Upper lobe of left lung (tissue), 6 donors: ENCODE data around the gene SGIP1. TPM values are rescaled to one million over a fixed set of nuclear protein-coding genes. Genes with fewer than 3 reads are reported as not detected.

Experiments used
- ATAC-seq, 2 donors: fragments of 200-7000 bp; cut with Tn5 transposase; one replicate each; pipeline ENCODE4 v1.9.1; 2022; ENCODE audit warnings: mild to moderate bottlenecking in 2 of 2, moderate library complexity in 2 of 2; ENCODE audit not compliant: low FRiP score in 2 of 2
- DNase-seq, 2 donors: peaks; one replicate each; pipeline ENCODE4 v3.0.0-alpha.2; 2019 to 2020
- H3K27ac ChIP-seq, 4 donors: fragments of 200-600 bp; sonication (generic); one replicate each; pipeline ENCODE4 v1.5.1; 2016 to 2019
- H3K27me3 ChIP-seq, 4 donors: fragments of 200-600 bp; sonication (generic); one replicate each; pipeline ENCODE4 v1.5.1; 2017 to 2019
- H3K36me3 ChIP-seq, 4 donors: fragments of 200-600 bp; sonication (generic); one replicate each; pipeline ENCODE4 v1.5.1; 2016 to 2019
- H3K4me1 ChIP-seq, 4 donors: fragments of 200-600 bp; sonication (generic); one replicate each; pipeline ENCODE4 v1.5.1; 2018 to 2019
- H3K4me3 ChIP-seq, 4 donors: fragments of 200-600 bp; sonication (generic); one replicate each; pipeline ENCODE4 v1.5.1; 2017 to 2019; ENCODE audit warnings: mild to moderate bottlenecking in 2 of 4, moderate library complexity in 1 of 4
- H3K9me3 ChIP-seq, 4 donors: fragments of 200-600 bp; sonication (generic); one replicate each; pipeline ENCODE4 v1.5.1; 2018 to 2019
- CTCF ChIP-seq, 6 experiments: fragments of 450-650 bp in 4 of 6; fragments of 200-600 bp in 2 of 6; sonication (generic) in 2 of 6; IDR thresholded peaks; one replicate each; pipeline ENCODE4 v1.5.1; 2016 to 2019; ENCODE audit warnings: antibody characterized with exemption in 6 of 6
- EP300 ChIP-seq, 4 donors: sonication (generic); formaldehyde crosslinking; IDR thresholded peaks; one replicate each; pipeline ENCODE4 v1.5.1; 2017; ENCODE audit warnings: antibody characterized with exemption in 4 of 4, control low read depth in 2 of 4
- POLR2A ChIP-seq, 4 donors: fragments of 450-650 bp; IDR thresholded peaks; one replicate each; pipeline ENCODE4 v1.5.1; 2016 to 2017; ENCODE audit warnings: antibody characterized with exemption in 4 of 4, mild to moderate bottlenecking in 2 of 4
- POLR2AphosphoS5 ChIP-seq, 2 donors: sonication (generic); formaldehyde crosslinking; IDR thresholded peaks; one replicate each; pipeline ENCODE4 v1.5.1; 2017; ENCODE audit warnings: antibody characterized with exemption in 2 of 2
- WGBS, 2 donors: methylation state at CpG; one replicate each; pipeline ENCODE4 v1.1.5; 2017 to 2018; 5-methylcytosine and 5-hydroxymethylcytosine counted together
- total RNA-seq, 6 donors: library from RNA; depleted of rRNA in 4 of 6; stranded (reverse); fragments of >200 nt in 4 of 6; gene quantifications; one replicate each; pipeline versions ENCODE4 v1.1.0 to v1.2.1, GENCODE V29; 2016 to 2021
- donor health status: DM: no; HTN: no; CAD: no; lungs with moderate emphysema.
- donor health status: DM: no; HTN: yes; CAD: no; lungs with severe emphysema.

Gene SGIP1
- total RNA-seq, 6 donors from 2014 or later, result 5.8 to 29.3 (median 10.0) TPM

DNA sequence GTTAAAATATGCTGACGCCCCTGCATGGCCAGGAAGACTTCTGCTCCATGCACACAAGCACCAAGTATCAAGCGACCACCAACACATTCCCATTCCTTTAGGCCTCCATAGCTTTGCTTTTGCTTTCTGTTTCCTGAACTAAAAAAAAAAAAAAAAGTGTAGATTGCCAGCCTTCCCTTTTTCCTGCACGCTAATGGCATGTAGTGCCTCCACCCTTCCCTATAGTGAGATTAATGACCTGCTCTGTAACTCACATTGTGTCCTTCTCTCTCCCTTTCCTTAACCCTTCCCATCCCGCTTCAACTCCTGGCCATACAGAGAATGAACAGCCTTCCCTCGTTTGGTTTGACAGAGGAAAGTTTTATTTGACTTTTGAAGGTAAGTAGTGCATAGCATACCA is 161.2 kb downstream of the SGIP1 start:
- 38 to 59% methylated on average over 5 of the region's 5 CpGs for WGBS, 2 donors
- ATAC-seq (no peak), DNase-seq (no peak)
- Histone ChIP-seq H3K27me3 (no peaks in the 10 kb centered on the region), H3K4me3 (no peak overlapping the region), H3K36me3 (no peaks in the 10 kb centered on the region), H3K9me3 (no peaks in the 10 kb centered on the region), H3K27ac (no peak overlapping the region), H3K4me1 (peaks cover 0 to 6% (median 5%) of the 10 kb centered on the region in 4 donors)
- TF ChIP-seq POLR2AphosphoS5 (IDR thresholded peaks at IDR 0.05), result no peak
- no peak for TF ChIP-seq CTCF (IDR thresholded peaks at IDR 0.05)
- TF ChIP-seq EP300 (IDR thresholded peaks at IDR 0.05), result no peak
- TF ChIP-seq POLR2A (IDR thresholded peaks at IDR 0.05), result no peak

DNA sequence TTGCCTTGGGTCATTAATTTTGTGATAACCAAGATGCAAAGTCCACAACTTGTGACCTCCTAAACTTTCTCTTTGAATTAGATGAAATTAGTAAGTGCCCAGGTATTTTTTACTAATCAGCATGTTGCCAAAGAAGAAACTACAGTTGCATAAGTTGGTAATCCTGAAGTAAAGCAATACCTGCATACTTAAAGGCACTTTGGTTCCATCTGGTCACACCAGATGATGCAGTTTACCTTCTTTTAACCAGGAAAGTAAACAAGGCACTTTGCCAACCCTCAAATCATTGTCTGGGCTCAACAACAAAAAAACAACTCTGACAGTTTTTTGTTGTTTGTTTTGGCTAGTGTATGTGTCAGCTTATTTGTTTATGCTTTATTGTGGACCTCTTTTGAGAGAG is 162.8 kb downstream of the SGIP1 start:
- TF ChIP-seq CTCF (IDR thresholded peaks at IDR 0.05), result no peak
- no peak for TF ChIP-seq POLR2A (IDR thresholded peaks at IDR 0.05)
- TF ChIP-seq EP300 (IDR thresholded peaks at IDR 0.05), result no peak
- no peak for TF ChIP-seq POLR2AphosphoS5 (IDR thresholded peaks at IDR 0.05)
- no peak for ATAC-seq

DNA sequence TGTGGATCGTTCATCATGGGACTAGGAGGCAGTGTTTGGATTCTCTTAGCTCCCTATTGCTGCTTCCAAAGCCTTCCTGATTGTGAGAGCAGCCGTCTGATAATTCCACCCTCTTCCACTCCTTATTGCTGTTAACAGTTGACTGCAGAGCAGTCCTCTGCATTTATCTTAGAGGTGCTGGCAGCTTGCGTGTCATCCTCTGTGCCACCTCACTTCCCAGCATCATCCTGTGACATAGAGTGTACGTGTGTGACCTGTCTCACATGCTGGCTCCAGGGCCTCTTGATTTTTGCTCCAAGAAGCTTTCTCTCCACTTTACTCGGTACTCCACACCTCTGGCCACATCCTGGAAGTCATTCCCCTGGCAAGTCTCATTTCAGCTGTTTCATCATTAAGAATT is 165.3 kb downstream of the SGIP1 start:
- ATAC-seq, result no peak
- 74 to 84% methylated on average over 5 of the region's 5 CpGs for WGBS, 2 donors
- TF ChIP-seq POLR2AphosphoS5 (IDR thresholded peaks at IDR 0.05) (no peak), POLR2A (IDR thresholded peaks at IDR 0.05) (no peak), CTCF (IDR thresholded peaks at IDR 0.05) (no peak), EP300 (IDR thresholded peaks at IDR 0.05) (no peak)

More for the DNA sequence above, 162.8 kb downstream of the SGIP1 start:
- H3K36me3 ChIP-seq, result no peaks in the 10 kb centered on the region
- DNase-seq, result no peak
- no peak overlapping the region for H3K27ac ChIP-seq
- H3K4me1 ChIP-seq, result peaks cover 0 to 6% (median 5%) of the 10 kb centered on the region in 4 donors
- no peak overlapping the region for H3K4me3 ChIP-seq
- H3K9me3 ChIP-seq, result no peaks in the 10 kb centered on the region
- H3K27me3 ChIP-seq, result no peaks in the 10 kb centered on the region

DNA sequence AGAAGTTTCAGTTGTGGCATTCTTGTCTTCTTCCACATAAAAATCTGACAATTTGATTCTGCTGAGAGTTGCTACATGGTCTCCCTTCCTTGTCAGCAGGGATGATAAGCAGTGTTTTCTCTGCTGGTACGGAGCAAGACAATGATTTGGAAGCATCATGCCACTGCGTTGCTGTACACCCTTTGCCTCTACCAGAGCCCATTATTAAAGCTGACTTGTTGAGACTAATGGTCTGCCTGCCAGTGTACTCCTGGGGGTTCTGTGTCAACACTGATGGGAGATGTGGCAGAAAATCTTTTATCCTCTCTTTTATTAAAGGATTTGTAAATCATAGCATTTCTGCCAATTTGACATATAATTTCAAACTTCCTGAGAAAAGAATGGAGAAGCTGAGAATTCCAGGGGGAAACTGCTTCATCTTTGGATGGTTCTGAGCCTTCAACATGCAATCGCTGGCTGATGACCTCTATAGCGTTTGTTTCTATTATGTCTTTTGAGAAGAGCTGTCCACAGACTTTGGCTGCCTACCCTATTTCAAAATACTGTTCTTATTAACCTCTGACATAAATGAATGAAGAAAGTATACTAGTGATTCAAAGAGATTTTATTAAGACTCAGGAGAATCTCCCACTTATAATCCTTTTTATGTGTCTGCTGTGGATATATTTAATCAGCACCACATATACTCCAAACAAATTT is 170.4 kb downstream of the SGIP1 start:
- Histone ChIP-seq H3K4me1 (no peaks in the 10 kb centered on the region), H3K4me3 (no peak overlapping the region), H3K27me3 (no peaks in the 10 kb centered on the region), H3K36me3 (no peaks in the 10 kb centered on the region), H3K27ac (no peak overlapping the region), H3K9me3 (no peaks in the 10 kb centered on the region)
- TF ChIP-seq CTCF (IDR thresholded peaks at IDR 0.05) (no peak), POLR2AphosphoS5 (IDR thresholded peaks at IDR 0.05) (no peak), POLR2A (IDR thresholded peaks at IDR 0.05) (no peak), EP300 (IDR thresholded peaks at IDR 0.05) (no peak)
- WGBS, 2 donors, result 78 to 84% methylated on average over 4 of the region's 4 CpGs
- DNase-seq, result no peak
- ATAC-seq, result peak in 1 of 2 donors; percentile 46

More for the DNA sequence above, 165.3 kb downstream of the SGIP1 start:
- no peak overlapping the region for H3K4me3 ChIP-seq
- peaks cover 0 to 6% (median 3%) of the 10 kb centered on the region in 4 donors for H3K4me1 ChIP-seq
- H3K9me3 ChIP-seq, result no peaks in the 10 kb centered on the region
- no peaks in the 10 kb centered on the region for H3K36me3 ChIP-seq
- H3K27me3 ChIP-seq, result no peaks in the 10 kb centered on the region
- no peak for DNase-seq
- no peak overlapping the region for H3K27ac ChIP-seq

- H3K27ac ChIP-seq, result no peak overlapping the region
- H3K36me3 ChIP-seq, result no peaks in the 10 kb centered on the region
- DNase-seq, result no peak
- WGBS, 2 donors, result 81 to 86% methylated on average over 5 of the region's 5 CpGs
- H3K9me3 ChIP-seq, result no peaks in the 10 kb centered on the region
- no peaks in the 10 kb centered on the region for H3K4me1 ChIP-seq
- TF ChIP-seq EP300 (IDR thresholded peaks at IDR 0.05) (no peak), POLR2A (IDR thresholded peaks at IDR 0.05) (no peak), POLR2AphosphoS5 (IDR thresholded peaks at IDR 0.05) (no peak), CTCF (IDR thresholded peaks at IDR 0.05) (no peak)
- ATAC-seq, result peak in 1 of 2 donors; percentile 68
- H3K4me3 ChIP-seq, result no peak overlapping the region
- H3K27me3 ChIP-seq, result no peaks in the 10 kb centered on the region
Observed at GRCh38 chr1:66705110-66705509, 171.2 kb downstream of the SGIP1 start.
